Retinal pigment epithelial cell (primary cell): Measurements from ENCODE around the gene TANGO6.
"Not testable (repeated sequence)": the region's sequence is repeated elsewhere in the genome, so short reads cannot be mapped to it uniquely, and the experiment has no call there.

Experiments
- DNase-seq: peaks from one replicate; pipeline ENCODE4 v3.0.0-alpha.2; 2010; ENCODE audit warnings: low read depth
- H3K4me3 ChIP-seq: 2 replicates; pipeline ENCODE4 v1.5.1; 2011; ENCODE audit warnings: mild to moderate bottlenecking, low read length, control low read depth, moderate library complexity
- TF ChIP-seq, protein P1 (sequence below): conservative IDR thresholded peaks from 2 replicates; pipeline ENCODE4 v1.5.1; 2011; ENCODE audit warnings: low read depth, low read length, control low read depth, inconsistent platforms

The TANGO6 gene

GRCh38 chr16:69040144-69040909 is 197.0 kb downstream of the TANGO6 start:
- TF ChIP-seq, protein P1, sequence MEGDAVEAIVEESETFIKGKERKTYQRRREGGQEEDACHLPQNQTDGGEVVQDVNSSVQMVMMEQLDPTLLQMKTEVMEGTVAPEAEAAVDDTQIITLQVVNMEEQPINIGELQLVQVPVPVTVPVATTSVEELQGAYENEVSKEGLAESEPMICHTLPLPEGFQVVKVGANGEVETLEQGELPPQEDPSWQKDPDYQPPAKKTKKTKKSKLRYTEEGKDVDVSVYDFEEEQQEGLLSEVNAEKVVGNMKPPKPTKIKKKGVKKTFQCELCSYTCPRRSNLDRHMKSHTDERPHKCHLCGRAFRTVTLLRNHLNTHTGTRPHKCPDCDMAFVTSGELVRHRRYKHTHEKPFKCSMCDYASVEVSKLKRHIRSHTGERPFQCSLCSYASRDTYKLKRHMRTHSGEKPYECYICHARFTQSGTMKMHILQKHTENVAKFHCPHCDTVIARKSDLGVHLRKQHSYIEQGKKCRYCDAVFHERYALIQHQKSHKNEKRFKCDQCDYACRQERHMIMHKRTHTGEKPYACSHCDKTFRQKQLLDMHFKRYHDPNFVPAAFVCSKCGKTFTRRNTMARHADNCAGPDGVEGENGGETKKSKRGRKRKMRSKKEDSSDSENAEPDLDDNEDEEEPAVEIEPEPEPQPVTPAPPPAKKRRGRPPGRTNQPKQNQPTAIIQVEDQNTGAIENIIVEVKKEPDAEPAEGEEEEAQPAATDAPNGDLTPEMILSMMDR = no peak
- DNase-seq = no peak
- H3K4me3 ChIP-seq = no peak overlapping the region

DNA sequence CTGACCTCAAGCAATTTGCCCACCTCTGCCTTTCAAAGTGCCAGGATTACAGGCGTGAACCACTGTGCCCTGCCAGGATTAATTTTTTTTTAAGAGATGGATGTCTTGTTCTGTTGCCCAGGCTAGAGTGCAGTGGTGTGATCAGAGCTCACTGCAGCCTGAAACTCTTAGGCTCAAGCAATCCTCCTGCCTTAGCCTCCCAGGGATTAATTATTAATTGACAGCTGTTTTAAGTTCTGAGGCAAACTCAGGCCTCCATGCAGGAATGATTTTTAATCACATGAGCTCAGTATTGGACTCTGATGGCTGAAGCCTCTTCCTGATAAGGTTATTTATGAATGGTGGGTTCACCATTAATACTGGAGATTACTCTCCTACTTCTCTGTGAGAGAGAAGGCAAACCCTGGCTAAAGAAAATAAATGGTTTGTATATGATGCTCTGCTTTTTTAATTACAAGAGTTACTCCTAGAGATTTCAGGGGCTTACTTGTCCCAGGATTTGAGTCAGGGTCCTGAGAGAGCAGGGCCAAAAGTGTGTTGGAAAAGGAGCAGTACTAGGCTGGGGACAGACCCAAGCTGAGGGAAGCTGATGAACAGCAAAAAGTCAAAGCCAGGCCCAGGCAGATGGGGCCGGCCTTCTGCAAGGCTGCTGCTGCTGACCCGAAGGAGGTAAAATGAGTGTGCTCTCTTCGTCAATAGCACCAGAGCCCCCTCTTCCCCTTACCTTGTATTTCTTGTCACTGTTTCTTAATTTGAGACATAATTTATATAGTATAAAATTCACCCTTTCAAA is 205.2 kb downstream of the TANGO6 start:
- DNase-seq = peak; percentile 44
- H3K4me3 ChIP-seq = no peak overlapping the region
- TF ChIP-seq, protein P1 = no peak

- H3K4me3 ChIP-seq = no peak overlapping the region
- TF ChIP-seq, protein P1 = no peak
- peak; percentile 63 for DNase-seq
Measured at GRCh38 chr16:69049146-69049545, 205.8 kb downstream of the TANGO6 start.

DNA sequence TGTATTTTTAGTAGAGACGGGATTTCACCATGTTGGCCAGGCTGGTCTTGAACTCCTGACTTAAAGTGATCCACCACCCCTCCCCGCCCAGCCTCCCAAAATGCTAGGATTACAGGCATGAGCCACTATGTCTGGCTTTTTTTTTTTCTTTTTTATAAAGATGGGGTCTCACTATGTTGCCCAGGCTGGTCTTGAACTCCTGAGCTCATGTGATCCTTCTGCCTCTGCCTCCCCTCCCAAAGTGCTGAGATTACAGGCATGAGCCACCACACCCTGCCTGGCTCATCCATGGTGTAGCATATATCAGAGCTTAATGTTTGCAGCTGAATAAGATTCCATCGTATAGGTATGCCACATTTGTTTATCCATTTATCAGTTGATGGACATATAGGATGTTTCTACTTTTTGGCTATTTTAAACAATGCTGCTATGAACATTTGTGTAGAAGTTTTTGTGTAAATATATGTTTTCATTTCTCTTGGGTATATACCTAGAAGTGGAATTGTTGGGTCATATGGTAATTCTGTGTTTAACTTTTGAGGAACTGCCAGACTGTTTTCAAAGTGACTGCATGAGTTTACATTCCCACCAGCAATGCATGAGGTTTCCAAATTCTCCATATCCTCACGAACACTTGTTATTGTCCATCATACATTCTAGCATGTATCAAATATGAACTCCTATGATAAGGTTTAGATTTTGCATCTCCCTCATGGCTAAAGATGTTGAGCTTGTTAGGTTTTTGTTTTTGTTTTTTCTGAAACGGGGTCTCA is 206.5 kb downstream of the TANGO6 start:
- TF ChIP-seq, protein P1 = no peak
- no peak for DNase-seq
- no peak overlapping the region for H3K4me3 ChIP-seq

GRCh38 chr16:69051517-69051830 is 208.1 kb downstream of the TANGO6 start:
- not testable (repeated sequence) for DNase-seq, H3K4me3 ChIP-seq

GRCh38 chr16:69055008-69055407 is 211.7 kb downstream of the TANGO6 start:
- TF ChIP-seq, protein P1 = no peak
- H3K4me3 ChIP-seq = no peak overlapping the region
- DNase-seq = no peak

- TF ChIP-seq, protein P1 = no peak
- no peak overlapping the region for H3K4me3 ChIP-seq
- DNase-seq = no peak
Measured at GRCh38 chr16:69055980-69056379, 212.6 kb downstream of the TANGO6 start.
